Inferior parietal cortex (tissue), 1 donor: ENCODE measurements around the gene B3GNT7.
"Not testable (repeated sequence)": the region's sequence is repeated elsewhere in the genome, so short reads cannot be mapped to it uniquely, and the experiment has no call there.

Source experiments
- DNase-seq: peaks from one replicate; pipeline ENCODE4 v3.0.0-alpha.2; 2016; ENCODE audit errors: extremely low spot score

The B3GNT7 gene

DNA sequence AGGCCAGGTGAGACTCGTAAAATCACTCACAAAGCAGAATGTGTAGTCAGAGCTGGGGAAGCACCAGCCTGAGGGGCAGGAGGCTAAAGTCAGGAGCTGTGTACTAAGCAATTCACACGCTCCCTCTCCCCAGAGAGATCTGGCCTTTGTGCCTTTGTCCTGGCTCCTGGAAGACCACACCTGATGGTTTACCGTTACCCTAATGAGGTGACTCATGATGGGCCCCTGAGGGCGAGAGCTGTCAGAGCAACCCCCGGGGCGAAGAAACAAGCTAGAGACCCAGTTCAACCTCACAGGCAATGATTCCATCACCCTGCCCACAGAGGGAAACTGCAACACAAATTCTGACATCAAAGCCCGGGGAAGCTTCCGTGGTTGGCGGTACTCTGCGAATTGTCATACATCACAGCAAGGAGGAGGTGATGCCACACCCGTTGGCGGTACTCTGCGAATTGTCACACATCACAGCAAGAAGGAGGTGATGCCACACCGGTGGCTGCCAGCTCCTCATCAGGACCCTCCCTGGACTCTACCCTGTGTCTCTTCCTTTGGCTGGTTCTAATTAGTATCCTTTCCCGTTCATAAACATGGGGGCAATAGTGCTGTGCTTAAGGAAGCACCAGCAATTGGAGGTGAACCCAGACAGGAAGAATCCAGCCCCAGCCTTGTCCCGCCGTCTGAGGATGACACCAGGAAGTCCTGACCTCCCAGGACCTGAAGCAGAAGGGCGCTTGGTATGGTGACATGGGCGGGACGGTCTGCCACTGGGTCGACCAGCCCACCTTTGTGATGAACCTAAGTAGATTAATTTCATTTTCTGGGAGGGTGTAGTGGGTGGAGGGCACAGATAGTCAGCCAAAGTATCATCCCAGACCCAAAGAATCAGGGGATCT lies 30.5 kb downstream of the B3GNT7 start:
- DNase-seq = no peak

DNA sequence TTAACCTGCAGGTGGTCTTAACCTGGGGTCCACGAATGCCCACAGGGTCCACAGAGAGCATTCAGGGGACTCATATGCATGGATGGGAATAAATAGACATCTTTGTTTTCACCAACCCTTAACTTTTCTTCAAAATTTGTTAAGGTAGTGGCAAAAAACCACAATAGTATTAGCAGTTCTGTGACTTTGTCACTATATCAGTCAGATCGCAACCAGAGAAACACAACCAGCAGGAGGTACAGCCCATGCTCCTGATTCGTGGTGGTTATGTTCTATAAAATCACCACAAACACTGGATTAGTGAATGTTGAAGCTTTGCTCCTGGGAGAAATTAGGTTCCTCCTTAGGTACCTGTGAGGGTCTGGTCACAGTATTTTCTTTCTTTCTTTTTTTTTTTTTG lies 31.6 kb downstream of the B3GNT7 start:
- no peak for DNase-seq

DNA sequence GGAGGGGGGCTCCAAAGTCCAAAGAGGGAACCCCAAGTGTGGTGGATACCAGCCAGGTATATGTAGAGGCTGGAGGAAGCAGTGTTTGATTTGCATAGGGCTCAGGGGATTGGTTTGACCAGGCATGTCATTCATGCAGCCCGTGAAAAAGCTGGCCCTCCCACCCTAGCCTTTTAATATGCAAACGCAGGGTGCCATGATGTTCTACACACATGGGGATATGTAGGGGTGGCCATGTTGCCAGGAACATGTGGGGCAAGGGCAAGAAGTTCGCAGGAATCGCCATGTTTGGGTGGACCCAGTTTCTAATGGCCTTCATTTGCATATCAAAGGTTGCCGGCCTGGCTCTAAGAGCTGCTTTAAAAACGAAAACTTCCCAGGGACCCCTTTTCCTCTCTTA lies 33.6 kb downstream of the B3GNT7 start:
- no peak for DNase-seq

DNA sequence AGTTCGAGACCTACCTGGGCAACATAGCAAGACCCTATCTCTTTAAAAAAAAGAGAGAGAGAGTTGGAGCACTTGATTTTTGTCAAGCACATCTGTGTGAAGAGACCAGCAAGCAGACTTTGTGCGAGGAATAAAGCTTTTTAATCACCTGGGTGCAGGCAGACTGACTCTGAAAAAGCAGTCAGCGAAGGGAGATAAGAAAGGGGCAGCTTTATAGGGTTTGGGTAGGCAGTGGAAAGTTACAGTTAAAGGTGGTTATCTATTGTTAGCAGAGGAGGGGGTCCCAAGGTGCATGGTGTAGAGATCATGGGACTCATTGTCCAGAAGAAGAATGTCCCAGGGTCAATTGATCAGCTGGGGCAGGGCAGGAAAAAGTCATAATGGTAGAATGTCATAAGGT lies 34.4 kb downstream of the B3GNT7 start:
- no peak for DNase-seq

DNA sequence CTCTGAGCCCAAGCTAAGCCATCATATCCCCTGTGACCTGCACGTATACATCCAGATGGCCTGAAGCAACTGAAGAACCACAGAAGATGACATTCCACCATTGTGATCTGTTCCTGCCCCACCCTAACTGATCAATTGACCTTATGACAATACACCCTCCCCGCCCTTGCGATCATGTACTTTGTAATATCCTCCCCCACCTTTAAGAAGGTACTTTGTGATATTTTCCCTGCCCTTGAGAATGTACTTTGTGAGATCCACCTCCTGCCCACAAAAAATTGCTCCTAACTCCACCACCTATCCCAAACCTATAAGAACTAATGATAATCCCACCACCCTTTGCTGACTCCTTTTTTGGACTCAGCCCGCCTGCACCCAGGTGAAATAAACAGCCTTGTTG lies 34.9 kb downstream of the B3GNT7 start:
- DNase-seq = not testable (repeated sequence)

DNA sequence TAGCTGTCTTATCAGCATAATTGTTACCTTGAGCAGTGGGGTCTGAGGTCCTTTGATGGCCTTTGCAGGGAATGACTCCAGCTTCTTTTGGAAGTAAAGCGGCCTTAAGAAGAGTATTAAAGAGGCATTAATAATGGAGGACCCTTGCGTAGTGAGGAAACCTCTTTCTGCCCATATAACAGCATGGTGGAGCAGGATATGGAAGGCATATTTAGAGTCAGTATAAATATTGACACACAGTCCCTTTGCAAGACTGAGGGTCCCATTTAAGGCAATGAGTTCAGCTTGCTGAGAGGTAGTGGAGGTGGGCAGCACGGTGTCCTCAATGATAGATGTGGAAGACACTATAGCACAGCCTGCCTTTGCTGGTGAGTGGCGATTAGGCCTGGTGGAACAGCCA lies 36.1 kb downstream of the B3GNT7 start:
- no peak for DNase-seq

DNA sequence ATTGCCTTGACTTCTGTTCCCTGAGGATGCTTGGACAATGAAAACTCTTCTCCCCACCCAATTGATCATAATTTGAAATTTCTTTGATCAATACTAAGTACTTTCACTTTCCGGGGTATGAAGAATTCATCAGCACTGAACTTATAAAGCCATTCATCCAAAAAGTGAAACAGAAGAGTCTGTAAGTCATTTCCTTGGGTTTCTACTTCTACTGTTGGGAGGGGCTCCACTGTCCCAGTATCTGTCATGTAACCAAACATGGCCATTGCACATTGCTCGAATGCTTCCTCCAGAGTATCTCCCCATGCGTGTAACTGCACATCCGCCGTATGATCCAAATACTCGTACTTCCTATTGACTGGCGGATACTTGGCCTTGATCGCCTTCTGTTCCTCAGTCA lies 38.5 kb downstream of the B3GNT7 start:
- no peak for DNase-seq

DNA sequence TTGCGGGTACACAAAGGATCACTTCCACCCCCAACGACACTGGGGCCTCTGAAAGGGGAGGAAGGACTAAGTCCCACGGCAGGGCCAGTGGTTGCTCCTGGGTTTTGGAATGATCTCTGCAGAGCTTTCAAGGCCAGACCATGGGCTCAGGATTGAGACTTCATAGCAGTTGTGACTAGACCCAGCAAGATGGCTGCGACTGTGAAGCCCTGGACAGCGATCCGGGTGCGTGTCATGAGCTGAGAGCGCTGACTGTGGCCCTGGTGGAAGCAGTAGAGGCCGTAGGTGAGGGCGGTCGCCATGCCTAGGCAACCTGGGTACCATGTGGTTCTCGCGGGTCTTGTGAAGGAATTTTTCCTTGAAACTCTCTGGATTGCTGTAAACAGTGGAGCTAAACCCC lies 41.4 kb downstream of the B3GNT7 start:
- DNase-seq = no peak

DNA sequence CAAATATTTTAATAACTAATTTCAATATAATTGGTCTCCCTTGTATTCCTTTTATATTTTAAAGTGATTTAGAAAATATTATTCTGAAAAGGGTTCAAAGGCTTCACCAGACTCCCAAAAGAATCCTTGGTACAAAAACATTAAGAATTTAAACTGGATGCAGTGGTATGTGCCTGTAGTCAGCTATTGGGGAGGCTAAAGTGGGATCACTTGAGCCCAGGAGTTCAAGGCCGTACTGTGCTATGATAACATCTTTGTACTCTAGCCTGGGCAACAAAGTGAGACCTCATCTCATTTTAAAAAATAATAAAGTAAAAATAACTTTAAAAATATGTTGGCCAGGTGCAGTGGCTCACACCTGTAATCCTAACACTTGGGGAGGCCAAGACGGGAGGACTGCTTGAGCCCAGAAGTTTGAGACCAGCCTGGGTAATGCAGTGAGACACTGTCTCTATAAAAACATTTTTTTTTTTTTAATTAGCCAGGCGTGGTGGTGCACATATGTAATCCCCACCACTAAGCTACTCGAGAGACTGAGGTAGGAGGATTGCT lies 54.1 kb downstream of the B3GNT7 start:
- DNase-seq = no peak

DNA sequence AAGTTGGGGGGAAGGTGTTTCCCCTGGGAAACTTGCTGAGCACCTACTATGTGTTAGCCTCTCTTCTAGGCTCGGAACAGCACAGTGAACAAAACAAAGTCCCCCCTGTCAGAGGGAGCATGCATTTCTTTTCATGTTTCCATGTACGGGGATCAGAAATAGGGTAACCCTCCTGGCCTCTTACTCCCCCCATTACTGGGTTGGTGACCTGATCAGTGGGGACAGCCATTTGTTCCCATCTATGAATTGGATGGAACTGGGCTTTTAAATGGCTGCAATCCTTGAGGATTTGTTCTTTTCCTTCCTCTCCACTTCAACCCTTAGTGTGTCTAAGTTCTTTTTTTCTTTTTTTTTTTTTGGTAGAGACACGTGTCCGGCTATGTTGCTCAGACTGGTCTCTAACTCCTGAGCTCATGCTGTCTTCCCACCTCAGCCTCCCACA lies 55.1 kb downstream of the B3GNT7 start:
- no peak for DNase-seq
